HG02870 (cell line): ENCODE data around the gene SLC15A5.

Source experiments
- ATAC-seq: cut with Tn5 transposase; IDR thresholded peaks from one replicate; pipeline ENCODE4 v1.9.1; 2021; ENCODE audit warnings: mild to moderate bottlenecking, moderate library complexity; ENCODE audit not compliant: unreplicated experiment

The SLC15A5 gene

DNA sequence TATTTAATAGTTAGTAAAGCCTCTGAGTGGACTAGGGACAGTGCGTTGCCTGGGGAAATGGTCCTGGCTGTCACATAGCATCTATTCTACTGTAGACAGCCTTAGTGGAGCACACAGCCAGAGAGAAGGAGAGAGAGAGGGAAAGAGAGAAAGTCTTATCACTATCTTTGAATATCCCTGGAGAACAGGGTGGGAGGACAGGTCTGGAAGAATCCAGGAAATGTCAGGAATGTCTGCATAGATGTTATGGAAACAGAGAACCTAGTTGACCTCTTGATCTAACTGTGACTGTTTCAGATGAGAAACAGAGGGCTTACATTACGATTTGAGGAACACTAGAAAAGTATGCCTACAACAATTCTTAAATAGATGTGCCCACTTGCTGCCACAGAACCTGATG lies 92.8 kb downstream of the SLC15A5 start:
- ATAC-seq, result no peak

DNA sequence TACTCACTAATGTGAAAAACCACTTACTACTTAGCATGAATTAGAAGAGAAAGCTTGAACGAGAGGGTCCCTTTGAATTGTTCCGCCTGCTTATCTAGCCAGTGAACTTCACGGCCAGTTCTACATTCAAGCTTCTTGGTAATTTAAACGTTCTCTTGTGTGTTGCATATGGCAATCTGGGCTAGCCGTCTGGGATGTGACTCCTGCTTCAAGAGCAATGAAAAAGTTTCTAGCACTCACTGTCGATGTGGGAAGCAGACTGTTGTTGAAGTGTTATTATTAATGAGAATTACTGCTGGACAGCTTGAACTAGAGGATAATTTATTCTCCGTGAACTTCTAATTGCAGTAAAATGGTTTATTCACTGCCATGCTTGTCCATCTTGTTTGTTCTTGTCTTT lies 93.9 kb downstream of the SLC15A5 start:
- no peak for ATAC-seq

DNA sequence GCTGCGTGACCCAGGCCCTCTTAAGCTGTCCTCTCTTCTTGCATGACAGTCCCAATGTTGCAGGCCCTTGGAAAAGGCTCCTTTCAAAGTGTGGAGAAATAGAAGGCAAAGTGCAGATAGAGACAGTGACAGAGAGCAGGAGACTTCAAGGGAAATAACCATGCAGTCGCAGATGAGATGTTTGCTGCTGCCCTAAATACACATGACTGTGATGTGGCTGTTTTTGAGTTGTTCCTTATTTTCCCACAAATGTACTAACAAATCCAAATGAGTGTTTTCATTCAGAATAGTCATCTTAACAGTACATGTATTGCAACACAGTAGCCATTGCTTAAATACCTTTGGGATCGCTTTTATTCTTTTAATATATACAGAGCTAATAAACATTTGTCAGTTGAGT lies 101.6 kb downstream of the SLC15A5 start:
- no peak for ATAC-seq

DNA sequence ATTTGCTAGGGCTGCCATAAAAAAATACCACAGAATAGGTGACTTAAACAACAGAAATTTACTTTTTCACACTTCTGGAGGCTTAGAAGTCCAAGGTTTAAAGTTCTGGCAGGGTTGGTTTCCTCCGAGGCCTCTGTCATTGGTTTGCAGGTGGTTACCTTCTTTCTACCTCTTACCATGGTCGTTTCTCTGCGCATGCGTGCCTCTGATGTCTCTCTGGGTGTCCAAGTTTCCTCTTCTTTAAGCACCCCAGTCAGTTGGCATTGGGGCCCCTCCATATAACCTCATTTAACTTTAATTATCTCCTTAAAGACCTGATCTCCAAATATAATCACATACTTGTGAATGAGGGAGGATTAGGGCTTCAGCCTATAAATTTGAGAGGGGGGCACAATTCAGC lies 103.2 kb downstream of the SLC15A5 start:
- no peak for ATAC-seq

DNA sequence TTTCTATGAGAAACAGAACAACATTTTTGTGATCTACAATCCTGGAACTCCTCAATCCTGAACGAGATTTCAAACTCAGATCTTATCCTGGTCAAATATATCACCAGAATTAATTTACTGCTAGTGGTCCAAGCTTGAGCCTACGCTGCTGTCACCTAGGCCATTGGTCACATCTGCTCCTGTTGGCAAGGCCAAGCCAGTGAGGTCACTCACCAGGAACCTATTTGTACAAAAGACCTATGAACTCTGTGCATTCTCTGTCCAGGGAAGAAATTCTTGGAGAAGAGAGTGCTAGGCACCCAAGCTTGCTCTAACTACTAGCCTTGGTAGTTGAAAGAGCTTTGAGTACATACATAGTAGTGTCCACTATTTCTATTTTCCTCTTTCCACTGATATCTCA lies 106.1 kb downstream of the SLC15A5 start:
- ATAC-seq, result no peak

DNA sequence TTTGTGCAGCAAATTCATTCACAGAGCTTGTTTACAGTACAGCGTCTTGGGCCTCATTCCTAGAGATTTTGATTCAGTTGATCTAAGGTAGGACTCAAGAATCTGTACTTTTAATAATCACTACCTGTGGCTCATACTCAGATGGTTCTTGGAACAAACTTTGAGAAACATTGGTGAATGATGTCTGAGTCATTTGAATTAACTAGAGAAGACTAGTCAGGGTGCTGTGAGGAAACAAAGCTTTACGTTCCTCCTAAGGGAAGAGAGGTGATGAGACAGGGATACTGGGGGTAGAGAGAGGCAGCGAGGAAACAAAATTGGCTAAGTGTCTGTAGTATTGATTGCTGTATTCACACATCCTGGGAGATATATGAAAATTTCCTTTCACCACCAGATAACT lies 109.4 kb downstream of the SLC15A5 start:
- no peak for ATAC-seq

DNA sequence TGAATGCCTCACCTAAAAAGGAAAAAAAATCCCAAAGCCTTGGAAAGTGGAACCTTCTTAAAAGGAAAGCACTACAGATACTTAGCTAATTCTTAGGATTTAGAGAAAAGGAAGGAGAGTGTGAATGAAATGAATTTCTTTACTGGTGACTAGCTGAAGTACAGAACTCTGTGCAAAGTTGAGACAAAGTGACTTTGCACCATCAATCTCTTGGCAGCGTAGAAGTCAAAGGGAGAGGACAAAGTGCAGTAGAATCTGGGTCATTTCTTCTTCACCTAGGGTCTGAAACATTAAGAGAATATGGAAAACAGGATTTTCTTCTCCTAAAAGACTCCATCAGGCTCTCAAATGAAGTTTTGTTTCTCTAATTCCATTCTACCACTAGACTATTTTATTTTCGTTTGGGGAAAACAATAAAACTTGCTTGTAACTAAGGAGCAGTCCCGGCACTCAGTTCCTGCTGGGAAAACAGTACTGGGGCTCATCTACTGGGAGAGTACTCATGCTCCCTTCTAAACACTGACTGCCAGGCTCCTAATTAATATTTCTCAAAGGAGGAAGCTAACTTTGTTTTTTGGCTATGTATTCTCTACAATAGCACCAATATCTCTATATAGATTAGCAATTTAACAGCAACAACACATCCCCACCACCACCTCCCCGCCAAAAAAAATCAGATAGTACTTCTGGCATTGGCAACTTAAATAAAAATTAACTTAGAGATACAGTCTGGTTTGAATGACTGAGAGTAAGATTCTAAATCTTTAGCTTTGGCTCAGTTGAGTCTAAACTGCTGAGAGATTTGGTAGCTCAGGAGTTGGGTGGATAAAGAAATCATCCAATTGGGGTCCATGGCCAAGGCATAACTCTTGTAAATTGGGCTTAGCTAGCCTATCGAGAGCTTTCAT lies 110.7 kb downstream of the SLC15A5 start:
- no peak for ATAC-seq

DNA sequence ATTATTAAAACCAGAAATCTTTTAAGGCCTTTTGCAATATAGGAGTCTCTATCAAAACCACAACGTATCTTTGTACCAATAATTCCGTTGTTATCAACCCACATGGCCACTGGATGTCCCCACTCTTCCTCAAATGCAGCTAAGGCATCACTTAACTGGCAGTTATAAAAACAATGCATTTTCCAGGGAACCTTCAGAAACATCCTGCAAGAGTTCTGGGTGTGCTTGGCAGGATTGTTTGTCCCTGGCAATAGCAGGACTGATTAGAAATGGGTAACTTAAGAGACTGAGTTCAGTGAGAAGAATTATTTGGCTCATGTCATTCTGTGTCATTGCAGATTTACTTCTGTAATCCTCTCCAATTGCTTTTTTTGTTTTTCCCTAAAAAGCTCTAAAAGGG lies 112.0 kb downstream of the SLC15A5 start:
- no peak for ATAC-seq

DNA sequence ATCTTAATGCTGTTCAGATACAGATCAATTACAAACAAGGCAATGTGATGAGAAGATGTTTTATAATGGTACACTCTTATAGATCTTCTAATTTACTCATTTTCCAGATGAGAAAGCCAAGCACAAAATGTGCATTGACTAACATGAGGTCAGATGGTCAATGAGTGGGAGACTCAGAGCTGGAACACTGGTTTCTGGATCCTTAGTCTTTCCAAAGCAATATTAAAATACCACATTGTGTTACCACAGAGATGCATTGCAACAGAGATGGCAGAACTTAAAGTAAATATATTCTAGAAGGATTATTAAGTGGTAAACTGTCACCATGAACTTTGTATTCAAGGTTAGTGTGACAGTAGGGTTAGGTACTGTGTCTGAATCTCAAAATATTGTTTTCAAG lies 113.6 kb downstream of the SLC15A5 start:
- ATAC-seq, result no peak

DNA sequence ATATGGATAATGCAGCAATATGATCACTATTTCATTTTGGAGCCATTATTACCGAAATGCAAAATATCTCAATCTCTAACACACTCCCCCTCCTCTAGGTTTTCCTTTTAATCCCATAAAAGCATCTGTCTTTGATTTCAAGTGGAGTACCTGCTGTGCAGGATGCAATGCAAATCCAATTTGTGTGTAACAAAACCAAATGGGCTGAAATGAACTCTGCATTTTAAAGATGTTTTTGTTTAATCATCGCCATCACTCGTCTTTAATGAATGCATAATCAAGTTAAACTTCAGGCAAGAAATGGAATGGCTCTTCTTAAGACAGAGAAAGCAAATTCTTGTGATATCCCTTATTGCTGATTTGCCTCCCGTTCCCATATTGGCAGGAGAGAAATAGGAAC lies 114.3 kb downstream of the SLC15A5 start:
- ATAC-seq, result no peak

DNA sequence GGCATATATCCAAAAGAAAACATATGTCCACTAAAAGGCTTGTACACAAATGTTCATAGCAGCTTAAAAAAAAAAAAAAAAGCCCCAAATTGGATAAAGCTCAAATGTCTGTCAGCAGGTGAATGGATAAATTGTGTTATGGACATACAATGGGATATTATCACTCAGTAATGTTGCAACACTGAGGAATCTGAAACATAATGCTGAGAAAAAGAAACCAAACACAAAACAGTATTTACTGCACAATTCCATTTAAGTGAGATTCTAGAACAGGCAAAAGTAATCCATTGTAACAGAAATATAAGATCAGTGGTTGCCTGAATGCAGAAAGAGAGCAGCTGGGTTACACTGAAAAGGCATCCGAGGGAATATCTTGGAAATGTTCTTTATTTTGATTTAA lies 117.9 kb downstream of the SLC15A5 start:
- ATAC-seq, result no peak

DNA sequence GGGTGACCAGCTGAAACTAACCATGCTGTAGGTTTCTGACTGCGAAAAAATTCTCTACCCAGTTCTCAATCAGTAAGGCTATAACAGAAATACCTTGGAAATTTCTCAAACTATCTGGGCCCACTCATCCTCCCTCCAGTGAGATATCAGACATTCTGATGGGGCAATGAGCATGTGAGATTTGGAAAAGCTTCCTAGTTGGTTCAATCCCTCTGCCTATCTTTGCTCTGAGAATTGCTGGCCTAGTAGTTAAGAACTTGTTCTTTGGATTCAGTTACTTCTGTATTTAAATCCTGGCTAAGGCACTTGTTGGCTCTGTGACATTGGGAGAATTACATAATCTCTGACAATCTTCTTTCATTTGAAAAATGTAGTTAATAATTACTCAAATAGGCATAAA lies 119.4 kb downstream of the SLC15A5 start:
- ATAC-seq, result no peak

DNA sequence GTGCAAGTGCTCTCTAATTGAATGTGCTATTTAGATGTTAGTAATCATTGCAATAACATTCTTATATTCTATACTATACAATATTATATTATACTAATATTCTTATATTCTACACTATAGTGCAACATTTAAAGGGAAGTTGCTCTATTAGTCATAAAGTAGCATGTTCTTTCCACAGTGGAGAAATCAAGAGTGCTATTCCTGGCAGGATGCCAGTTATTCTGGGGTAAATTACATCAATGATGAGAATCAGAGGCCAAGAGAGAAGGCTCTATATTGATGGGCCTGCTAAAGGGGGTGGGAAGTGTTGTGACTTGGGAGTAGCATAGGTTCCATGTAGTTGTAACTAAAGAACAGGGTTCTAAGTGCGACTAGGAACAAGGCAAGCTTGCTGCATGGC lies 121.5 kb downstream of the SLC15A5 start:
- no peak for ATAC-seq

DNA sequence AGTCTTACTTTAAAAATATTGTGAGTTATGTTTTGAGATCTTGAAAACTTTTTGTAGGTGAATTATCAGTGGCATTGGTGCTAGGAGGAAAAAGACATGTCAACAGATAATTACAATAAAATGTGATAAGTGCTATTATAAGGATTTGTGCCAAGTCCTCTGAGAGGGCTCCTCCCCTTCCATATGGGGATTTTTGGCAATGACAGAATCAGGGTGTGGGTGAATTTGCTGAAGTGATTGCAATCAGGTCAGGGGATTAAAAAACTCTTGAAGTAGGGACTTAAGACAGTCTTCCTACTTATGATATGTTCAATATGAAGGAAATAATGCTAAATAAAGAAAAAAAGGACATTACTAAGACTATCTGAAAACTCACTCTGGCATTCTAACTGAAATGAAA lies 122.5 kb downstream of the SLC15A5 start:
- ATAC-seq, result no peak

DNA sequence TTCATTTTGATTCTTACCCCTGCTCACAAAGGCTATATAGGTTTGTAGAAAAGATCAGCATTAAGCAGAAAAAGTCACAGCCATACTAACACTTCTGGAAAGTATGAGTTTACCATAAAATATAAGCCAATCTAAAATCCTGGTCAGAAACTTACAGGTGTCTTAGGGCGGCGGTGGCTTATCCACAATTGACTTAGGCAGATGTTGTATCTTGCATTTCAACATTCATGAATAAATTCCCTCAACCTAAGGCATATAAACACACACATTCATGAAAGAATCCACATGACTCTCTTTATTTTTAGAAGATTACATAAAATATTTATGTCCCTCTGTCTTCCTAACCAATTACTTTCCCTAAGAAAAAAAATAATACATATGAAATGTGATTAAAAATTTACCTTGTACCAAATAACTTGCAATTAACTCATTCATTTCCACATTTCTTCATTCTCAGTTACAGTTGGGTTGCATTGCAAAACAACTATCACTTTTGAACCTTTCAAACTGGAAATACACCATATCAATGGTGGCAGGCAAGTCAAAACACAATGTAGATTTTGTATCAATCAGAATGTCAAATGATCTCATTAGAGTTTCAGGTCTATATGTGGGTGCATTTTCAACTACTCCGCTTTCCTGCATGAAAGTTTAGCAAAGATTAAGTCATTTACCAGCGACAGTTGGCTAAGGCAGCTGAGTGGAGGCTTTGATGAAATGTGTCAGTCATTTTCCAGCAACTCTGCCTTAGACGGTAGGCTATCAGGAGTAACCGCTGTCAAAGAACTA lies 124.4 kb downstream of the SLC15A5 start:
- no peak for ATAC-seq

DNA sequence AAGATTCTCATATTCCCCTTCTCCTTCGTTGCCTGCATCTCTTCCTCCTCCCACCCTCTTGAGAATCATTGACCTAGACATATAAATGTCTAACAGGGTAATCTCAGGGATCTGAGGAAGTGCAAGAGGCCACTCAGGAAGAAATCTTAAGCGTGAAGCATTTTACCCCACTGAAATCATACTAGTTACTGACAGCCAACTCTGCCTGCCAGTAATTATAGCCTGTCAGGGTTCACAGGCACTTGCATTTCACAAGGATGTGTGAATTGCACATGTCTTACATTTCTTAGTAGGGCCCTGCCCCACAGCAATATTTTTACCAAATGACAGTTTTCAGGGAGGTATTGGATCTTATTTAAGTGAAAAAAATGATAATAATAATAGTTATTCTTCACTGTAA lies 127.2 kb downstream of the SLC15A5 start:
- no peak for ATAC-seq

DNA sequence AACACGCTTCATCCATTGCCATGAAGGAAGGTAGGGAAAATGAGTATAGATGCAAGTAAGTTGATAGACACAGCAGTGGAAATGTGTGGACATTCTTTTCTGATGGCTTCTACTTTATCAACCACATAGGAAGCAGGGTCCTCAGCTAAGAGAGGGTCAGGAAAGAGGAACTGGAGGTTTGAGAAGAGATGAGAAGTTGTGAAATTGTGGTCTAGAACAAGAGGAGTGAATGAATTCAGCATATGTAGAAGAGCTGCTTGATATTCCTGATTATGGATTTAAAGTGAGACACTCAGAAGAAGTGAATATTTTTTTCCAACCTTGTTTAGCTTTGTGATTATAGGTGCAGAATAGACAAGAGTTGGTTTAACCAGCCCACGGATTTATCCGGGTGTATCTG lies 128.5 kb downstream of the SLC15A5 start:
- ATAC-seq, result no peak
